Sigmoid colon (tissue), 7 donors: ENCODE results near the gene MIEF2. TPM values are rescaled to one million over a fixed set of nuclear protein-coding genes. Genes with fewer than 3 reads are reported as not detected.

ENCODE experiments used
- DNase-seq: peaks from one replicate; pipeline ENCODE4 v3.0.0-alpha.2; 2019
- H3K27ac ChIP-seq, 4 donors: fragments of 200-600 bp; sonication (generic); one replicate each; pipeline ENCODE4 v1.5.1; 2016 to 2019; ENCODE audit warnings: mild to moderate bottlenecking in 1 of 4
- H3K27me3 ChIP-seq, 3 donors: fragments of 200-600 bp; sonication (generic); one replicate each; pipeline ENCODE4 v1.5.1; 2019; ENCODE audit warnings: mild to moderate bottlenecking in 1 of 3
- H3K36me3 ChIP-seq, 4 donors: fragments of 200-600 bp; sonication (generic); one replicate each; pipeline ENCODE4 v1.5.1; 2016 to 2019
- H3K4me1 ChIP-seq, 4 donors: fragments of 200-600 bp; sonication (generic); one replicate each; pipeline ENCODE4 v1.5.1; 2017 to 2019
- H3K4me3 ChIP-seq, 4 donors: fragments of 200-600 bp; sonication (generic); one replicate each; pipeline ENCODE4 v1.5.1; 2017 to 2019; ENCODE audit warnings: mild to moderate bottlenecking in 2 of 4, moderate library complexity in 1 of 4
- H3K9me3 ChIP-seq, 4 donors: fragments of 200-600 bp in 3 of 4; sonication (generic) in 3 of 4; one replicate each; pipeline versions ENCODE4 v1.5.1 to v1.6.1; 2013 to 2019
- CTCF ChIP-seq, 4 experiments: fragments of 450-650 bp in 3 of 4; fragments of 200-600 bp in 1 of 4; IDR thresholded peaks; one replicate each; pipeline ENCODE4 v1.5.1; 2016 to 2019; ENCODE audit warnings: antibody characterized with exemption in 4 of 4, mild to moderate bottlenecking in 3 of 4, moderate library complexity in 2 of 4
- EP300 ChIP-seq, 4 donors: sonication (generic); formaldehyde crosslinking; IDR thresholded peaks; one replicate each; pipeline ENCODE4 v1.6.1; 2017; ENCODE audit warnings: antibody characterized with exemption in 4 of 4
- POLR2A ChIP-seq, 2 donors: fragments of 450-650 bp; IDR thresholded peaks; one replicate each; pipeline ENCODE4 v1.6.1; 2016; ENCODE audit warnings: antibody characterized with exemption in 2 of 2, mild to moderate bottlenecking in 2 of 2, moderate library complexity in 2 of 2
- POLR2AphosphoS5 ChIP-seq, 4 donors: sonication (generic); formaldehyde crosslinking; IDR thresholded peaks; one replicate each; pipeline ENCODE4 v1.6.1; 2017; ENCODE audit warnings: antibody characterized with exemption in 4 of 4
- WGBS, 2 donors: extraction: QIAGEN DNeasy Blood & Tissue Kit; methylation state at CpG; one replicate each; pipeline ENCODE4 v1.1.7; 2013; 5-methylcytosine and 5-hydroxymethylcytosine counted together
- intact Hi-C: fragments of 100-400 bp; cut with DNase I; formaldehyde crosslinking; loops from one replicate; pipeline ENCODE4 v1.15.1; 2023
- polyA plus RNA-seq, 3 donors: library from polyadenylated mRNA; stranded (reverse); fragments of 200-250 nt; gene quantifications; one replicate each; pipeline ENCODE4 v1.2.3, GENCODE V29; 2013
- total RNA-seq, 4 donors: library from RNA; depleted of rRNA; stranded (reverse); fragments of >200 nt; gene quantifications; one replicate each; pipeline ENCODE4 v1.1.0, GENCODE V29; 2016
- donor health status: healthy with polysubstance abuse.
- donor health status: Bipolar disorder and iron deficiency.
- donor health status: healthy.

MIEF2 gene
- total and polyA plus RNA-seq, 7 donors, result 3.7 to 14.4 (median 11.4) TPM

- Histone ChIP-seq H3K27ac (no peak overlapping the region), H3K4me1 (peaks cover 0 to 26% (median 17%) of the 10 kb centered on the region in 4 donors), H3K27me3 (no peaks in the 10 kb centered on the region), H3K9me3 (no peaks in the 10 kb centered on the region), H3K36me3 (peaks cover 25 to 76% (median 68%) of the 10 kb centered on the region in 4 donors), H3K4me3 (no peak overlapping the region)
- no peak for TF ChIP-seq CTCF (IDR thresholded peaks at IDR 0.05)
- no peak for TF ChIP-seq EP300 (IDR thresholded peaks at IDR 0.05)
- TF ChIP-seq POLR2AphosphoS5 (IDR thresholded peaks at IDR 0.05), result no peak
- no peak for TF ChIP-seq POLR2A (IDR thresholded peaks at IDR 0.05)
- no peak for DNase-seq
- intact Hi-C loops, result no loop called here
- WGBS, 2 donors, result 93 to 95% methylated on average over 27 of the region's 27 CpGs
These were observed 6.3 kb upstream of the MIEF2 start for GRCh38 chr17:18253947-18254821.

DNA sequence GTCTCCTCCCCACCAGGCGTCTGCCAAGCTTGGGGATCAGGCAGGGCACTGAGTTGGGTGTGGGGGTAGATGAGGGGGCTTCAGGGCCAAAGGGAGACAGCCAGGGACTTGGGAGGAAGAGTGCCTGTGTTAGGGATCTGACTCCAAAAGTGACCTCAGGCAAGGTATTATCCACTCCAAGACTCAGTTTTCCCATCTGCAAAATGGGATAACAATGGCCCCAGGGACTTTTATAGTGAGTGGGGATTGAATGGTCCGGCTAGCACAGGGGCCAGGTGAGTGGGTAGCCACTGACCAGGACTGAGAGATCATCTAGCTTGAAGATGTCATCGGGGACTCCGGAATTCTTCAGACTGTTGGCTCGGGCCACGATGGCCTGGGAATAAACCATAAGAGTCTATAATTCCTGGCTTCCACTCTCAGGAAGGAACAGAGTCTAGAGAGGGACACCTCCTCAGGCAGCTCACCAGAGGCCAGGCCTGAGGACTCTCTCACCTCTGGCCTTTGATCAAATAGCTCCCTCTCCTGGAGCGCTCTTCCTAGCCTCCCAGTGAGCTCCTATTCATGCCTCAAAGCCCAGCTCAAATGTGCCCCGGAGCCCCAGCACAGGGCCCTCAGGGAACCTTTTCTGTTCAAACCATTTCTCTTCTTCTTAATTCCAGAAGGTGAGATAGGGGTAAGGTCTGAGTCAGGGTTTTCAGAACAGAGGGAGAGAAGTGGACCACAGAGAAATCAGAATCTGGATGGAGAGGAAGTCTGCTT, 5.4 kb upstream of the MIEF2 start:
- Histone ChIP-seq H3K4me3 (no peak overlapping the region), H3K4me1 (peaks cover 0 to 30% (median 21%) of the 10 kb centered on the region in 4 donors), H3K27me3 (no peaks in the 10 kb centered on the region), H3K36me3 (peaks cover 25 to 67% (median 62%) of the 10 kb centered on the region in 4 donors), H3K9me3 (no peaks in the 10 kb centered on the region), H3K27ac (no peak overlapping the region)
- DNase-seq, result no peak
- TF ChIP-seq EP300 (IDR thresholded peaks at IDR 0.05), result no peak
- no peak for TF ChIP-seq POLR2A (IDR thresholded peaks at IDR 0.05)
- no peak for TF ChIP-seq CTCF (IDR thresholded peaks at IDR 0.05)
- TF ChIP-seq POLR2AphosphoS5 (IDR thresholded peaks at IDR 0.05), result no peak
- 95 to 98% methylated on average over 8 of the region's 8 CpGs for WGBS, 2 donors
- intact Hi-C loops, result loop anchor here (5.0 kb wide), 1 partner anchor 73 kb away; the partner anchor contains the start of gene ALKBH5

GRCh38 chr17:18256351-18256750, 4.1 kb upstream of the MIEF2 start:
- Histone ChIP-seq H3K9me3 (no peaks in the 10 kb centered on the region), H3K4me1 (peaks cover 0 to 36% (median 27%) of the 10 kb centered on the region in 4 donors), H3K27ac (peak overlapping the region in 1 of 4 donors; percentile 97), H3K4me3 (no peak overlapping the region), H3K27me3 (no peaks in the 10 kb centered on the region), H3K36me3 (peaks cover 20 to 54% (median 50%) of the 10 kb centered on the region in 4 donors)
- intact Hi-C loops, result loop anchor here (5.0 kb wide), 1 partner anchor 74 kb away; the partner anchor contains the start of gene ALKBH5
- WGBS, 2 donors, result 92 to 94% methylated on average over 11 of the region's 11 CpGs
- TF ChIP-seq CTCF (IDR thresholded peaks at IDR 0.05), result no peak
- DNase-seq, result no peak

- H3K9me3 ChIP-seq, result no peaks in the 10 kb centered on the region
- no peak for DNase-seq
- peaks cover 0 to 41% (median 31%) of the 10 kb centered on the region in 4 donors for H3K4me1 ChIP-seq
- no peaks in the 10 kb centered on the region for H3K27me3 ChIP-seq
- 88 to 91% methylated on average over 7 of the region's 7 CpGs for WGBS, 2 donors
- intact Hi-C loops, result loop anchor here (5.0 kb wide), 1 partner anchor 74 kb away; the partner anchor contains the start of gene ALKBH5
- TF ChIP-seq EP300 (IDR thresholded peaks at IDR 0.05), result no peak
- no peak for TF ChIP-seq CTCF (IDR thresholded peaks at IDR 0.05)
- no peak for TF ChIP-seq POLR2A (IDR thresholded peaks at IDR 0.05)
- TF ChIP-seq POLR2AphosphoS5 (IDR thresholded peaks at IDR 0.05), result no peak
- H3K4me3 ChIP-seq, result peak overlapping the region in 1 of 4 donors; percentile 94
- peaks cover 16 to 50% (median 46%) of the 10 kb centered on the region in 4 donors for H3K36me3 ChIP-seq
- peak overlapping the region in 2 of 4 donors; percentile 96 to 97 for H3K27ac ChIP-seq
These were observed 3.7 kb upstream of the MIEF2 start for GRCh38 chr17:18256776-18257175.
